CD4-positive, alpha-beta T cell treated with Interleukin-6 for 4 hours (primary cell): Measurements from ENCODE around the gene IFNA7.
"Not testable (repeated sequence)": the region's sequence is repeated elsewhere in the genome, so short reads cannot be mapped to it uniquely, and the experiment has no call there.

ENCODE experiments used
- DNase-seq: peaks from one replicate; pipeline ENCODE4 v3.0.0-alpha.2; 2020; ENCODE audit warnings: mixed read lengths

Gene IFNA7

DNA sequence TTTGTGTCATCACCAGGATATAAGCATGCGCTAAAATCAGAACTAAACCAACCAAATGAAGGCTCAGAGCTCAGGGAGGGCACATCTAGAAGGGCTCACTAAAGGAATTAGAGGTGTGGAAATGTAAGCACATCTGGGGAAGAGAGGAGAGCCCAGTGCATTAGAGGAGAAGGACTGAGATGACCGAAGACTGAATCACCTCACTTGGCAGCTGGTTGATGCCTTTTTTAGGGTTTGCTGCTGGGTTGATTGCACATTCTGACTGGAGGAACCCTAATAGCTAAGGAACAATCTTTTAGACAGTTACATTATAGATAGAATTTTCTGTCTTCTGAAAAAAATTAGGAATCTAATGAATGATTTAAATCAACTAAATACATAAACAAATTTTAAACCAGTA, 27.3 kb downstream of the IFNA7 start:
- DNase-seq = no peak

GRCh38 chr9:21172156-21172555, 29.8 kb downstream of the IFNA7 start:
- DNase-seq = no peak

DNA sequence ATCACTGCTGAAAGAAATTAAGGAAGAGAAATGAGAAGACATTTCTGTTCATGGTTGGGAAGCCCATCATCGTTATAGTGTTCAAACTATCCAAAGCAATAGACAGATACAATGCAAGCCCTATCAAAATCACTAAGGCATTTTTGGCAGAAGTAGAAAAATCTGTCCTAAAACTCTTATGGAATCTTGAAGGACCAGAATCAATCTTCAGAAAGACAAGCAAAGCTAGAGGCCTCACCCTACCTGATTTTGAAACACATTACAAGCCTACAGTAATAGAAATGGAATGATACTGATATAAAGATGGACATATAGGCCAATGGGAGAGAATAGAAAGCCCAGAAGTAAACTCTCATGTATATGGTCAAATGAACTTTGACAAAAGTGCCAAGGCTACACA, 30.7 kb downstream of the IFNA7 start:
- no peak for DNase-seq

GRCh38 chr9:21166560-21166959, 35.4 kb downstream of the IFNA7 start, which contains the start of gene IFNA21:
Gene IFNA21, minus strand, starts transcription at chr9:21166660. Its CDS starts 48 bp downstream, at chr9:21166612.
- not testable (repeated sequence) for DNase-seq

GRCh38 chr9:21165516-21165915, 36.5 kb downstream of the IFNA7 start:
- DNase-seq = no peak

GRCh38 chr9:21160178-21160577, 41.8 kb downstream of the IFNA7 start:
- DNase-seq = peak; percentile 24

DNA sequence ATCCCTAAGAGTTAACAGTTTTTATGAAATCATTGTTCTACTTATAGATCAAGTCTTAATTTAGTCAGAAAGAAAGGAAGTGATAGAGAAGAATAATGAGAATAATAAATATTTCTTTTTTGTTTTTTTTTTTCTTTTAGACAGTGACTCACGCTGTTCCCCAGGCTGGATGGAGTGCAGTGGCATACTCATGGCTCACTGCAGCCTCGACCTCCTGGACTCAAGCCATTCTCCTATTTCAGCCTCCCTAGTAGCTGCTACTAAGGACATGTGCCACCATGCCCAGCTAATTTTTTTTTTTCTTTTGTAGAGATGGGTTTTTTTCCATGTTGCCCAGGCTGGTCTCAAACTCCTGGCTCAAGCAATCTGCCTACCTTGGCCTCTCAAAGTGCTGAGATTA, 46.5 kb downstream of the IFNA7 start:
- DNase-seq = no peak

DNA sequence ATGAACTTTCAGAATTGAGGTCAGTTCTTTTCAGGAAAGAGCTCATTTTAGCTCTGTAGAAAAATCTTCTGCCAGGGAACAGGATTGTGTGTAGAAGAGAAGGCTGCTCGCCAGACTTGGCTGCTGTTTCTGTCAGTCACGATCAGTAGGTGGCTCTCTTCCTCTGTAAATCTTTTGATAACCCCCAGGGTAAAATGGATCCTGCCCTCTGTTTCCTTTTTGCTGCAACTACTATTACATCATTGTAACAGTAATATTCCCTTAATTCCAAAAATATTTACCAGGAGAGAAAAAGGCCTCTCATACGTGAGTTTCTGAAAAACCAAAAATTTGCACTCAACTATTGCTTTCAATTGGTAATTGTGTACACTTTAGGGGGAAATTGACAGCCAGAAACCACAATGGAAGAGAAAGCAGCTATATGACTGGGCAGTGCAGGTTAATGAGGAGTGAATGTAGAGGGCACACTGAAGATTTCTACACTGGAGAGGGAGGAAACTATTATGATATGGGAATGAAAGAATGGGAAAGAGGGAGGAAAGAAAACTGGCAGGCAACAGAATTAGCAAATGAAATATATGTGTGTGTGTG, 47.9 kb downstream of the IFNA7 start:
- no peak for DNase-seq

GRCh38 chr9:21153336-21154017, 48.5 kb downstream of the IFNA7 start:
- no peak for DNase-seq
